Measurements from ENCODE around the gene USP32.

USP32 gene

GRCh38 chr17:60168654-60169053 is 223.3 kb downstream of the USP32 start:
- DNase-seq = no peak

GRCh38 chr17:60167065-60167741 is 224.7 kb downstream of the USP32 start:
- no peak for DNase-seq

DNA sequence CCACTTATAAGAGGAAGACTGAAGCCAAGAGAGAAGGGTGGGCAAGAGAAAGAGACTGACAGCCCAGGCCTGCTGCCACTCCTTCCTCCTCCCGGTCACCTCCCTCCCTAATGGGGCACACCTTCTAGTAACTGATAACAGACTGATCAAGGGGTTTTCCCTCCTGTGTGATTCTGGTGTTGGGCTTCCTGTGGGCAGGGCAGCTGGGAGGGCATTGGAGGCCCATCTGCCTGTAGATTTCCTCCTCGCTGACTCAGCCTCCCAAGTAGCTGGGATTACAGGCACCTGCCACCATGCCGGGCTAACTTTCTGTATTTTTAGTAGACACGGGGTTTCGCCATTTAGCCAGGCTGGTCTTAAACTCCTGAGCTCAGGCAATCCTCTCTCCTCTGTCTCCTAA is 226.0 kb downstream of the USP32 start:
- no peak for DNase-seq

GRCh38 chr17:60165223-60165622 is 226.7 kb downstream of the USP32 start:
- no peak for DNase-seq

- DNase-seq = no peak
Observed at GRCh38 chr17:60164697-60165096, 227.2 kb downstream of the USP32 start.

DNA sequence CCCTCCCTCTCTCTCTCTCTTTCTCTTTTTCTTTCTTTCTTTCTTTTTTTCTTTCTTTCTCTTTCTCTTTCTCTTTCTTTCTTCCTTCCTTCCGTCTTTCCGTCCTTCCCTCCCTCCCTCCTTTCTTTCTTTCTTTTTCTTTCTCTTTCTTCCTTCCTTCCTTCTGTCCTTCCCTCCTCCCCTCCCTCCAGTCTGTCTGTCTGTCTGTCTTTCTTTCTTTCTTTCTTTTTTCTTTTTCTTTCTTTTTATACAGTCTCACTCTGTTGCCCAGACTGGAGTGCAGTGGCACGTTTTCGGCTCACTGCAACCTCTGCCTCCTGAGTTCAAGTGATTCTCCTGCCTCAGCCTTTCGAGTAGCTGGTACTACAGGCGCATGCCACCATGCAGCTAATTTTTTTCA is 227.8 kb downstream of the USP32 start:
- DNase-seq = no peak

GRCh38 chr17:60163108-60163784 is 228.7 kb downstream of the USP32 start:
- DNase-seq = peak; percentile 21

GRCh38 chr17:60161598-60162330 is 230.2 kb downstream of the USP32 start:
- DNase-seq = peak; percentile 16

- DNase-seq = no peak
Observed at GRCh38 chr17:60160829-60161501, 231.0 kb downstream of the USP32 start.

DNA sequence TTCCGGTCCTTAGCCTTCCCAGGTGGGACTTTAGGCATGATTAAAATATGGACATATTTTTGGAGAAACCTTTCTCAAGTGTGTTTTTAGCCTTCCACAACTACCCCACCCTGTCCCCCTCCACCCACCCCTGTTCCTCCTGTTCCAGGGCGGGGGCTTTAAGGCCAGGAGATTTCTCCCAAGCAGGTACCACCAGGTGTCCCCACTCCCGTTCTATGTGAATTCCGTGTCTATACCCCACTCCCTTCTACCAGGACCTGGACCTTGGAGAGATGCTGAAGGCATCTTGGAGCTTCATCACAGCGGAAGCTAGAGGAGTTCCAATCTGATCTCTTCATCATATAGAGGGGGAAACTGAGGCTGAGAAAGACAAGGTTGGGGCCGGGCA is 232.5 kb downstream of the USP32 start:
- peak; percentile 15 for DNase-seq

- DNase-seq = no peak
Observed at GRCh38 chr17:60158751-60159478, 233.0 kb downstream of the USP32 start.

DNA sequence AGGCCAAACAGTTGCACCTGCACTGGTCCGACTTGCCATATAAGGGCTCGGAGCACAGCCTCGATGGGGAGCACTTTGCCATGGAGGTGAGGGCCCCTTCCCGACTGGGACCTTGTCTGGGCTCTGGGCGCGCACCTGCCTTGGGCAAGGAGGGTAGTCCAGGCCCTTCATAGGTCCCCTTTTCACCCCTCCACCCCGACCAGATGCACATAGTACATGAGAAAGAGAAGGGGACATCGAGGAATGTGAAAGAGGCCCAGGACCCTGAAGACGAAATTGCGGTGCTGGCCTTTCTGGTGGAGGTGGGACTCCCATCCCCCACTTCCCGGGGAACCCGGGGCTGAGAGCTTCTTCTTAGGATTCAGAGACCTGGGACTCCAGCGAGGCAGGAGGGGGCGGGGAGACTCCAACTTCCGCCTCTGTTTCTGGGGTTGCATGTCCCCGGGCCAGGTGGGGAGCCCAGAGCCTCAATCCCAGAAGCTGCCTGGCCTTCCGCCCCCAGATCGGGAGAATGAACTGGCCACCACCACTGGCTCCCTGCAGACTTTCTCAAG is 234.4 kb downstream of the USP32 start:
- no peak for DNase-seq

DNA sequence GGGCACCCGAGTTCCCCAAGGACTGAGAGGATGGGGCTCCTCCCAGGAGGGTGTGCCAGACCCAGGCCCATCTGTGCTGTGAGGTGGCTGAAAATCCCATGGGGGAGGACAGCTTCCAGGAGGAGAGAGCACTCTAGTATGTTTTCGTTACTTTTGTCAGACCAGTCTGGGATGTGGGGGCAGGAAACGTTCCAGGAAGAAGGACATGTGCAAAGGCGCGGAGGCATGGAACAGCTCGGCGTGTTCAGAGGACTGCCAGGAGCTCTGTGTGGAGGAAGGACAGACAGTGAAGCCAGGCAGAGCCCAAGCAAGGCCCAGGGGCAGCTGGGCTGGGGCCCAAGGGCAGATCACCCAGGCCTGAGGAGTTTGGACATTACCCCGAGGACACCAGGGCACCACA is 235.2 kb downstream of the USP32 start:
- DNase-seq = no peak

DNA sequence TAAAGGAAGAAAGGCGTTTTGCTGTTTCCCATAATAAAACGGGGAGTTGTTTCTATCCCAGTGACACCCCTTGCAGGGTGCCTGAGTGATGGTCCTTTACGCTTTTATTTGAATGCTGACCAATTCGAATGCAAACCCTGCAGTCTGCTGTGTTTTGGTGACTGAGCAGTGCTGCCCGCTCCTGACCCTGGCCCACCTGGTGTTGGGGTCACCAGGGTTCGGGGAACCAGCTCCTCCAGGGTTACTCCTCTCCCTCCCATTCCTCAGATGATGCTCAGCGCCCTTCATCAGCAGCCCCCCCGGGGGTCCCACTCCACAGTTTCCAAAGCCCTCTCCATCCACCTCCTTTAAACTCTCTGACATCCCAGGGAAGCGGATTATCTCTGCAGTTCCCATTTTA is 236.1 kb downstream of the USP32 start:
- no peak for DNase-seq

DNA sequence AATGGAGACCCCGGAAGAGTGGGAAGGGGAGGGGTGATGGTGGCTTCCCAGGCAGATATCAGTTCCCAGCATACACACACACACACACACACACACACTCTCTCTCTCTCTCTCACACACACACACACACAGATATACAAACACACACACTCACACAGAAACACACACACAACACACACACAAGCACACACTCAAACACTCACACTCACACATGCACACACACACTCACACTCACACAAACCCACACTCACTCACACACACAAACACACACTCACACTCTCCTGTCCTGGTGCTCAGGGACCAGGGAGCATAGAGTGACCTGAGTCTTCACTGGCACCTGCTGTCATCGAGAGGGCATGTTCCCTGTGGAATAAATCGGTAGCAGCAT is 236.5 kb downstream of the USP32 start:
- no peak for DNase-seq

DNA sequence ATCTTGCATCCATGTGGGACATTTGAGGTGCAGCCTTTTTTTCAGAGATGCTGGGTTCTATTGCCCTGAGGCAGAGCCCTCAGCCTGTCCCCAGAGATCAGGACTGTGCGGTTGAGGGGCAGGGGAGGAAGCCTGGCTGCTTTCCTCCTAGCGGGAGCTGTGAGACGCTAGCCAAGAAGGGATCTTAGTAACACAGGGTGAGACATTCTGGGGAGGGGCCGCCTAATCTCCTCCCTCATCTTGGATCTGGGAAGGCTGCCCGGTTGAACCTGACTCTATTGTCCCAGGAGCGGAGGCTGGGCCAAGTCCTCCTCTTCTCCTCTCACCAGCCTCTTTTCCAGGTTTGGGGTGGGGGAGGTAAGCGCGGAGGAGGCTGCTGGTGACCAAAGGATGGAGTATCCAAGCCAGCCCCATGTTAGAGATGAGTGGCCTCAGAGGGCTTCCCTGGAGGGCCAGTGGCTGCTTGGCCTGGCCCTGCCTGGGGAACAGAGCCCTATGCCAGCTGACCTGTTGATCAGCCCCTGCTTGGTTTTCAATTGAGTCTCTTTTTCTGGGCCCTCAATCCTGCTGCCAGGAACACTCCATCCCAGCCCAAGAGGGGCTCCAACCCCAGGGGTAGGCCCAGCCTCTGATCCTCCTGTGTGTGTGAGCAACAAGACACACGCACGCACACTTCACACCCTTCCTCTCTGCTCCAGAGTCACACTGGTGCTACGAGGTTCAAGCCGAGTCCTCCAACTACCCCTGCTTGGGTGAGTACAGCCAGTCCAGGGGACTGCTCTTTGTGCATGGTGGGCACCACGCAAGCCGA is 237.1 kb downstream of the USP32 start:
- no peak for DNase-seq

DNA sequence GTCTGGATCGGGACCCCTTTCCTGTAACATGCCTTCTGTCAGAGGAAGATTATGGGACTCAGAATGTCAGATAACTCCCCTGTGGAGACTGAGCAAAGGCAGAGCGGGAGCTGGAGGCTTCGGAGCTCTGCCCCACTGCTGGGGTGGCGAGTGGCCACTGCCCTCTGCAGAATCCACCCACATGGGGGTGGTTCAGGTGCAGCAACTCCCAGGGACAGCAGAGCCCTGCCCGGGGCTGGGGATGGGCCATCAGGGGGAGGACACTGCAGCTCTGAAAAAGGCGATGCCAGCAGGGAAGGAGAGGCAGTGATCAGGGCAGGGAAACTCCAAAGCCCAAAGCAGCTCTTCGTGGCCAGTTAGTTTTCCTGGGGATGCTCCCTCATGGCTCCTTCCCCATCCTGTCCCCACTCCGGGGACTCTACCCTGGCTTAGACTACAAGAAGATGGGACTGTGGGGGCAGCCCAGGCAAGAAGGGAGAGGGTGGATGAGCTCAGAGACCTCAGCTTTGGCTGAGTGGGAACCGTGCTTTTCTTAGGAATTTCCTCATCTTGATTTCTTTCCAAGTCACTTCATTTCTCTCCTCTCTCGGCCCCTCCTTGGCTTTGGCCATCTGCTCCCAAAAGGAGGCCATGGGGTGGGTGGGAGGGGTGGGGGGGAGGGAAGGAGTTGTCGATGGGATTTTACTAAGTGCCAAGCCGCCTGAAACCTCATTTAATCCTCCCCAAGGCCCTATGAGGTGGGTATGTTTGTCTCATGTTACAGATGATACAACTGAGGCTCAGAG is 238.1 kb downstream of the USP32 start:
- no peak for DNase-seq

DNA sequence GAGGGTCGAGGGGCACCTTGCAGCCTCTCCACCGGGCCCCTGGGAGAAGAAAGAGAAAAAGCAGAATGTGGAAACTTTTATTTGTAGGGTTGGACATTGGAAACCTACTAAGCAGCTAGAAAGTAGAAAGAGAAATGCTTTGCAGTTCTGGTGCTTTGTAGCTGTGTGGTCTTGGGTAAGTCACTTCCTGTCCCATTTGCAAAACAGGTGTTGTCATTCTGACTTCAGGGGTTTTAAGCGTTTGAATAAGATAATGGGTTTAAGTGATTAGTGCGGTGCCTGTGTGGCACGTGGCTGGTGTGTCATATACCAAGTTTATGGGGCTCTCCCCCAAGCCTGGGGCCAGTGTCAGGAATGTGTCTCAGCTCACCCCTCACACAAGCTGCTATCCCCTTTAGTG is 240.6 kb downstream of the USP32 start:
- no peak for DNase-seq

DNA sequence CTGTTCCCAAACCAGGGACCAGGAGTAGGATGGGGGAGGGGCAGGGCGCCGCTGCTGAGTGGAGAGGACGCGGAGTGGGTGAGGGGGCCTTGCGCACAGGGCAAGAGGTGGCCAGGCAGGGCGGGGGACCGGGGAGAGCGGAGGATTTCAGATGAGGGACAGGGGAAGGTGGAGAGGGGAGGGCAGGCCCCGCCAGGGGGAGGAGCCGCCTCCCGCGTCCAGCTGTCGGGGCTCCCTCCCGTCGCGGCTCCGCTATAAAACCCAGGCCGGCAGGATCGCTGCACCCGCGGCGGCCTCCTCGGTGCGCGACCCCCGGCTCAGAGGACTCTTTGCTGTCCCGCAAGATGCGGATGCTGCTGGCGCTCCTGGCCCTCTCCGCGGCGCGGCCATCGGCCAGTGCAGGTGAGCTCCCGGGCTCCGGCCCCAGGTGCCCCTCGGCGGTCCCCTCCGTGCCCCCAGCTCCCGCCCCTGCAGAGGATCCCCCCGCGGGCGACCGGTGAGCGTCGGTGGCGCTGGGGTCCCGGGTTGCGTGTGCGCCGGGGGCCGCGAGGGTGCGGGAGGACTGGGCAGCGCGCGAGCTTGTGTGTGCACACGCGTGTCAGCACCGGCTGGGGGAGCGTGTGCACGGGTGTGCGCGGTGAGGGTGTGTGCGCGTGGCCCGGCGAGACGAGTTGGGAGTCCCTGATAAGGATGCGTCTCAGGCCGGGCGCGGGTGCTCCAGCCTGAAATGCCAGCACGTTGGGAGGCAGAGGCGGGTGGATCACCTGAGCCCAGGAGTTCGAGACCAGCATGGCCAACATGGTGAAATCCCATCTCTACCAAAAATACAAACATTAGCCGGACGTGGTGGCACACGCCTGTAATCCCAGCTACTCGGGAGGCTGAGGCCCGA is 242.0 kb downstream of the USP32 start, which contains the start of gene CA4:
Gene CA4 (plus strand): TSS at position 283 of the 892 bp plus-strand sequence. CDS start 62 bp downstream, at position 345.
- no peak for DNase-seq

GRCh38 chr17:60148373-60148772 is 243.6 kb downstream of the USP32 start:
- DNase-seq = no peak

Data from 8988T (cell line).